GM10847 (cell line): Measurements from ENCODE around the gene C7orf57.

Experiments used
- POLR2A ChIP-seq: IDR thresholded peaks from 2 replicates; pipeline ENCODE4 v1.6.1; 2011; ENCODE audit not compliant: insufficient read length; ENCODE audit errors: extremely low read depth

Gene C7orf57

GRCh38 chr7:48091506-48092433 is 56.4 kb downstream of the C7orf57 start:
- no peak for TF ChIP-seq POLR2A

GRCh38 chr7:48094861-48095293 is 59.5 kb downstream of the C7orf57 start:
- TF ChIP-seq POLR2A: no peak

- no peak for TF ChIP-seq POLR2A
Measured at GRCh38 chr7:48096273-48096672, 60.9 kb downstream of the C7orf57 start.

- TF ChIP-seq POLR2A: no peak
Measured at GRCh38 chr7:48097521-48098231, 62.3 kb downstream of the C7orf57 start.

GRCh38 chr7:48098846-48099245 is 63.5 kb downstream of the C7orf57 start:
- no peak for TF ChIP-seq POLR2A

GRCh38 chr7:48099781-48100180 is 64.4 kb downstream of the C7orf57 start:
- no peak for TF ChIP-seq POLR2A

GRCh38 chr7:48101352-48101751 is 66.0 kb downstream of the C7orf57 start:
- TF ChIP-seq POLR2A: no peak

- no peak for TF ChIP-seq POLR2A
Measured at GRCh38 chr7:48101968-48102367, 66.6 kb downstream of the C7orf57 start.

GRCh38 chr7:48102530-48102929 is 67.2 kb downstream of the C7orf57 start:
- no peak for TF ChIP-seq POLR2A

GRCh38 chr7:48105045-48105444 is 69.7 kb downstream of the C7orf57 start:
- no peak for TF ChIP-seq POLR2A

- no peak for TF ChIP-seq POLR2A
Measured at GRCh38 chr7:48106906-48107659, 71.7 kb downstream of the C7orf57 start.

- TF ChIP-seq POLR2A: no peak
Measured at GRCh38 chr7:48107926-48108472, 72.7 kb downstream of the C7orf57 start.

GRCh38 chr7:48108959-48109847 is 73.9 kb downstream of the C7orf57 start:
- TF ChIP-seq POLR2A: no peak
